GM18508 (cell line): ENCODE measurements around the gene NSUN2.
"Not testable (repeated sequence)": the region's sequence is repeated elsewhere in the genome, so short reads cannot be mapped to it uniquely, and the experiment has no call there.

Experiments
- ATAC-seq: cut with Tn5 transposase; IDR thresholded peaks from one replicate; pipeline ENCODE4 v1.9.1; 2021; ENCODE audit warnings: moderate number of reproducible peaks; ENCODE audit not compliant: insufficient read depth, unreplicated experiment

Gene NSUN2

DNA sequence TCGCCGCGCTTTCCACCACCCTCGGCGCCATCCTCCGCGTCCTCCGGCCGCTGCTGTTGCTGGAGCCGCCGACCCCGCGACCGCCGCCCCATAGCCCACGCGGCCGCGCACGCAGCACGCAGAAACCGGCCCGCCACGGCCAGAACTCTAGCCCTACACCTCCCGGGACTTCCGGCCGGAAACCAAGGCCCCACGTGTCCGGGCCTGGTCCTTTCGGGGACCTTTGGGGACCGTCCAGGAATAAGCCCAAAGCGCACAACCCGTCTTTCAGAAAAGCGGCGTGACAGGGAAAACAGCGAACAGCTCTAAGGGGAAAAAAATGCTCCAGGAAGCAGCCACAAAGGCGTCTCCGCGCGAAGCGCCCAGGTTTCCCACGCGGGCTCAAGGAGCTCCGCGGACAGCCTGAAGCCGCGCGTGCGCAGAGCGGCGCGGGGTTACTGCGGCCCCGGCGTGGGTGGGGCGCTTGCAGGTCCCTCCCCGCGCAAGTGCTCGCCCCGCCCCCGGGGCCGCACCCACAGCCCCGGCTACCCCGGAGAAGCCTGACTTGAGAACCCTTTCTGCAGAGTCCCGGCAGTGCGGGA is at the start of gene NSUN2, which contains the start of gene SRD5A1:
Gene NSUN2, minus strand, starts transcription at position 157 of the 581 bp plus-strand sequence. Its CDS starts 65 bp downstream, at position 92.
Gene SRD5A1, plus strand, starts transcription at position 553 of the 581 bp plus-strand sequence. CDS start 137 bp downstream, outside the sequence.
- ATAC-seq = peak; percentile 65

DNA sequence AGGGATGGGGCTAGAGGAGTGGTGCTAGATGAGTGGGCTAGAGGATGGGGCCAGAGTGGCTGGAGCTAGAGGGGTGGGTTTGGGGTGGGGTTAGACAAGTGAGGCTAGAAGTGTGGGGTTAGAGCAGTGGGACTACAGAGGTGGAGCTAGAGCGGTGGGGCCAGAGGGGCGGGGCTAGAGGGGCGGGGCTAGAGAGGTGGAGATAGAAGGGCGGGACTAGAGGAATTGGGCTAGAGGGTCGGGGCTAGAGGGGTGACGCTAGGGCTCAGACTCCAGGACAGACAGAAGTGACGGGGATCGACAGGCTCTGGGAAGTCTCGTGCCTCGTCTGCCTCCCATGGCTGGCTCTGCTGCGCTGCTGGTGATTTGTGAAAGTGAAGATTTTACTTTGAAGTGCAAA is 49.4 kb upstream of the NSUN2 start:
- ATAC-seq = no peak

DNA sequence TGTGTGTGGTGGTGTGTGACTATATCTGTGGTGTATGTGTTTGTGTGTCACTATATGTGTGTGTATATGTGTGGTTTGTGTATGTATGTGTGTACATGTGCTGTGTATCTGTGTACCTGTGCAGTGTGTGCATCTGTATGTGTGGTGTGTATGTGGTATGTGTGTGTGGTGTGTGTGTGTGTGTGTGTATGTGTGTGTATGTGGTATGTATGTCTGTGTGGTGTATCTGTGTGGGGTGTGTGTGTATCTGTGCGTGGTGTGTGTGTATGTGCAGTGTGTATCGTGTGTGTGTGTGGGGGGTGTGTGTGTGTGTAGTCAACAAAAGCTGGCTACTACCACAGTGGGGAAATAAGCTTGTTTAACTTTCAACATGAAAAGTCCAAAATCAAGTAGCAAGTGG is 48.8 kb upstream of the NSUN2 start:
- no peak for ATAC-seq

GRCh38 chr5:6680922-6681321 is 48.1 kb upstream of the NSUN2 start:
- no peak for ATAC-seq

DNA sequence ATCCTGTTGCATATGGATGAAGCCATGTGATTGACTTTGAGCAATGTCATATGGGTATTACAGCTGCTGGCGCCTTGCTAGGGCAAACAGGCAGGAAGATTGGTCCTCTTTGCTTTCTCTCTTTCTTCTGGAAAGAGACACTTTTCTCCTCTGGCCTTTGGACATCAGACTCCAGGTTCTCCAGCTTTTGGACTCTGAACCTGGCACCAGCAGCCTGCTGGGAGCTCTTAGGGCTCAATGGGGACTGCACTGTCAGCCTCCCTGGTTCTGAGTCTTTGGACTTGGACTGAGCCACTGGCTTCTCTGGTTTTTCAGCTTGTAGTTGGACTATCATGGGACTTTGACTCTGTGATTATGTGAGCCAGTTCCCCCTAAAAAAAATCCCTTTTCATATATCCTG is 45.5 kb upstream of the NSUN2 start:
- ATAC-seq = no peak

GRCh38 chr5:6676702-6677101 is 43.9 kb upstream of the NSUN2 start:
- ATAC-seq = no peak

DNA sequence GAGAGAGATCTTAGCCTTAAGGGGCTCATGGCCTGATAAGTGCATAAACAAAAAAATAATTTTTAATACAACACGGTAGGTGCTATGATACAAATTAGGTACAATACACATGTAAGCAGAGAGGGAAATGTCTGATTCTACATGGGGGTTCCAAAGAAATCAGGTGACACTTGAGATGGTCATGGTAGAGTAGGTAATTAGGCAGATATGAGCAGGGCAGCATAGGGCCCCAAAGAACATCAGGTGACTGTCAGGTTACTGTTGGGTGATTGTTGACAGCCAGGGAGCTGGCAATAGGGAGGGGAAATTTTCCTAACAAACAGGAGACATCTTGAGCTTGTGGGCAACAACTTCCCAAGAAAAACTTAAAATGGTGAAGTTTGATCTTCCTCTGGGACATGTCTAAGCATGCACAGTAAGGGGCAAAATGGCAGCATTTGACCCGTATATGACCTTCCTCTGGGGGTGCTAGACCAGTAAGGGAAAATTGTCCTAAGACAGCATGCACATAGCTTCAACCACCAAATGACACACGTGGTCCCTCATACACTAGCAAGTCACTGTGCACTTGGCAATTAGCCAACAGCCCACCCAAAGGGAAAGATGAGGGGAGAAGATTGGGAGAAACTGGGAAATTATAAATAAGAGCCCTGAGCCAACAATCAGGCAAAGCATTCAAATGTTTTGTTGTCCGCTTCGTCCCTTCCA is 43.1 kb upstream of the NSUN2 start:
- ATAC-seq = no peak

GRCh38 chr5:6674886-6675285 is 42.0 kb upstream of the NSUN2 start:
- ATAC-seq = no peak

- no peak for ATAC-seq
Measured at GRCh38 chr5:6674421-6674820, 41.6 kb upstream of the NSUN2 start.

GRCh38 chr5:6673963-6674362 is 41.1 kb upstream of the NSUN2 start:
- no peak for ATAC-seq

- ATAC-seq = no peak
Measured at GRCh38 chr5:6673031-6673430, 40.2 kb upstream of the NSUN2 start.

DNA sequence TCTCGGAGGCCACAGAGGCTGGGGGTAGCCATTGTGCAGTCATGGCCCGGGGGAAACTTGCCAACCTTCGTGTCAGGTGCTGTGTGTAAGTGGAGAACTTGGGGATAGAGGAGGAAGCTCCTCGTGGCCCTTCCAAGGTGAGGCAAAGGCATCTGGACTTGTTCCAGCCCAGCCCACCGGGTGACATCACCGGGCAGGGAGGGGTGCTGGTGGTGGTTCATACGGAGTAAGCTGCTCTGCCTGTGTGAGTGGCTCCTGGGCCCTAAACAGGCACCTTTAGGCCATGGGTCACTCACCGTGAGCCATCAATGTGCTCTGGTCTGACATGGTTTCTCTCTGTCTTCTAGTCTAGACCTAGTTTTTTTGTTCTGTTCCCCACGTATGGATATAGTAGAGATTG is 35.9 kb upstream of the NSUN2 start:
- ATAC-seq = not testable (repeated sequence)

DNA sequence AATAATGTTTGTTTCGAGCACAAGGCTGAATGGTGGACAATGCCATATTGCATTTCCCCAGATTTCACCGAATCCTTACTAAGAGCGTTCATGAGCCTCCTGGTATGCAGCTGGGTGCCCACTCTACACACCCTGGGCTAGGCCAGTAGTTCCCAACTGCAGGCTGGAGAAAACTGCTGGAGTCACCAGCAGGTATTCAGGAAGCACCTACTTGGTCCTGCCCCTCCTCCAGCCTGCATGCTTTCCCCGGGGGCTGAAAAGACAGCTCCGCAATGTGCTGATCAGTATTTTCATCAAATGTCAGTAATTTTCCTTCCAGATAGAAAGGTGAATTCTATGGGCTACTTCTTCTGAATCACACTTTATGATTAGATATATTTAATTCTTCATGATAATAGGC is 34.8 kb upstream of the NSUN2 start:
- ATAC-seq = no peak

- ATAC-seq = no peak
Measured at GRCh38 chr5:6666762-6667161, 33.9 kb upstream of the NSUN2 start.

- peak; percentile 44 for ATAC-seq
Measured at GRCh38 chr5:6660688-6661087, 27.8 kb upstream of the NSUN2 start.

- ATAC-seq = peak; percentile 71
Measured at GRCh38 chr5:6659941-6660684, 27.3 kb upstream of the NSUN2 start.

DNA sequence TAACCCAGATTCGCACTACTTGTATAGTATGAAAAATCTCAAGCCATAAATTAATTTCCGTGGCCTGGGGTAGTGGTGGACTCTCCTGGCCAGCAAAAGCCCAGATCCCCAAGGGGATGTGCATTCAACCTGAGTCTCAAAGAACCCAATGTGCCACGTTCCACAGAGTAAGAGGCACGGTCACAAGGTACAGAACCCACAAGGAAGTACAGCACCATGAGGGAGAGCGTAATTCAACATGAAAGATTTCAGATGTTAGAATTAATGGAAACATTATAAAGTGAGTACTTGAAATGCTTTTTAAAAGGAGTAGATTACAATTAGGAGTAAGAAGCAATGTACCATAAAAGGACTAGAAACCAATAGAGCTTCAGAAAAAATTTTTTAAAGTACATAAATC is 23.8 kb upstream of the NSUN2 start:
- no peak for ATAC-seq

DNA sequence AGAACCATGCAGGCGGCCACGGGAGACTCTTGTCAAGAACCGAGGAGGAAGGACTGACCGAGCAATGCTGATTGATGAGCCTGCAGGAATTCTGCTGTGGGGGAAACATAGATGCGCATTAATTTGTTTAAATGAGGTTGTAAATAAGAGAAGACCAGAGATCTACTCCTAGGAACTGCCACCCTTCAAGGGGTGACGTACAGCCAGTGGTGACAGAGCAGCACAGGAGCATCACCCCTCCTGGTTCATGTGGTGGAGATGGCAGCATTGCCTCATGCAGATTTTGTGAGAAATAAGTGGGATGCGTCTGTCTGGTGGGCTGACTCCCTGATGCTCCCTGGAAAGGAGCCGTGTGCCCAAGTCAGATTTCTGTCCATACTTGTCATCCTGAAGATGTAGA is 22.6 kb upstream of the NSUN2 start:
- ATAC-seq = no peak

DNA sequence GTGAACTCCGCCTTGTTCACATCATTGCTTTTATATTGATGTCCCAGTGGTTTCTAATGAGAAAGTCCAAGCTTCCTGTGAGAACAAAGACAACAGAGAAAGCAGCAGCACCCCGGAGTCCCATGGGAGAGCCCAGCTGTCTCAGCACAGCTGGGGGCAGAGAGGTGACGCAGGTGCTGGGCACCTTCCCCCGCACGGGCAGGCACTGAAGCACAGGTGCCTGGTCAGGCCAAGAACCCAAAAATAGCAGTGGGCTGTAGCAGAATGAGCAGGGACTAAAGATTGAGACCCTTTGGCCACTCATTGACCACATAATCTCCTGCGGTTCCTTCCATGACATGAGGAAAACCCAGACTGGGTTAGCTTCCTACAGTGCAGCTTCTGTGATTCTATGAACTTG is 19.2 kb upstream of the NSUN2 start:
- peak; percentile 88 for ATAC-seq

DNA sequence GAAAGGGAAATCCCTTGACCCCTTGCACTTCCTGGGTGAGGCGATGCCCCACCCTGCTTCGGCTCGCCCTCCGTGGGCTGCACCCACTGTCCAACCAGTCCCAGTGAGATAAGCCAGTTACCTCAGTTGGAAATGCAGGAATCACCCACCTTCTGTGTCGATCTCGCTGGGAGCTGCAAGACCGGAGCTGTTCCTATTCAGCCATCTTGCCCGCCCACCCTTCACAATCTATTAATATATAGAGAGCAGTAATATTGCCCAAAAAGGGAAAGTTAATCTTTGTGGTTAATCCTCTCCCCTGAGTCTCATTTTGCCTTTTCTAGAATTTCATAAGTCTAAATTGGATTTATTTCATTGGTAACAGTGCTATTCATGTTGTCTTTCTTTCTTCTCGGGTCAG is 16.8 kb upstream of the NSUN2 start:
- ATAC-seq = no peak

DNA sequence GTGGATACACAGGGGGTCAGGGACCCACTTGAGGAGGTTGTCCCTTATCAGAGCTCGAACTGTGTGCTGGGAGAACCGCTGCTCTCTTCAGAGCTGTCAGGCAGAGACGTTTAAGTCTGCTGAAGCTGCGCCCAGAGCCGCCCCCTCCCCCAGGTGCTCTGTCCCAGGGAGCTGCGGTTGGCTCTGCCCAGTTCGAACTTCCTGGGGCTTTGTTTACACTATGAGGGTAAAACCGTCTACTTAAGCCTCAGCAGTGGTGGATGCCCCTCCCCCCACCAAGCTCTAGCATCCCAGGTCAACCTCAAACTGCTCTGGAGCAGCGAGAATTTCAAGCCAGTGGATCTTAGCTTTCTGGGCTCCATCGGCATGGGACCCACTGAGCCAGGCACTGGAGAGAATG is 16.3 kb upstream of the NSUN2 start:
- no peak for ATAC-seq
